Ovary (tissue), 3 donors: ENCODE data around the gene JPT2.

Experiments
- CTCF ChIP-seq, 3 donors: fragments of 450-650 bp in 2 of 3; fragments of 200-600 bp in 1 of 3; IDR thresholded peaks; one replicate each; pipeline versions ENCODE4 v1.5.1 to v1.8.0; 2016 to 2022; ENCODE audit warnings: antibody characterized with exemption in 3 of 3, mild to moderate bottlenecking in 1 of 3
- POLR2A ChIP-seq: fragments of 450-650 bp; IDR thresholded peaks from one replicate; pipeline ENCODE4 v1.6.1; 2017; ENCODE audit warnings: antibody characterized with exemption, mild to moderate bottlenecking, moderate library complexity
- donor health status: DM: no; HTN: no; CAD: no.

- TF ChIP-seq POLR2A (no peak), CTCF (IDR thresholded peaks at IDR 0.05) (no peak)
Observed at GRCh38 chr16:1657841-1658240, 20.2 kb upstream of the JPT2 start.
